ENCODE data around the gene GPR152. TPM values are rescaled to one million over a fixed set of nuclear protein-coding genes. Genes with fewer than 3 reads are reported as not detected.

GPR152 gene
- total RNA-seq, 1 donor from 2014 or later, result not detected

GRCh38 chr11:67401495-67402191 is 50.9 kb downstream of the GPR152 start, which contains the start of gene PPP1CA:
Gene PPP1CA, minus strand, starts transcription at chr11:67401858. Its CDS starts 76 bp downstream, at chr11:67401782.
- DNase-seq (ENCODE audit: extremely low read depth, low read depth, low spot score), result no peak

Other genes with a start within 250 kb of the GPR152 start
- gene GRK2, start 186.3 kb downstream of the GPR152 start, total RNA-seq, result 45.8 and 72.7 TPM in 2 replicates
- gene ANKRD13D, start 163.4 kb downstream of the GPR152 start, total RNA-seq, result 27.9 and 44.2 TPM in 2 replicates
- gene SSH3, start 149.2 kb downstream of the GPR152 start, total RNA-seq, result 16.7 and 19.2 TPM in 2 replicates
- 120 and 151 TPM in 2 replicates for gene POLD4, start 99.2 kb downstream of the GPR152 start, total RNA-seq
- gene CLCF1, start 79.1 kb downstream of the GPR152 start, total RNA-seq, result 6.2 and 6.9 TPM in 2 replicates
- gene RAD9A, start 60.7 kb downstream of the GPR152 start, total RNA-seq, result 7.3 and 8.7 TPM in 2 replicates
- gene PPP1CA, start 50.9 kb downstream of the GPR152 start, total RNA-seq, result 218 and 230 TPM in 2 replicates
- gene TBC1D10C, start 48.6 kb downstream of the GPR152 start, total RNA-seq, result 0.23 TPM in 1 of 2 replicates, not detected in the other
- gene CARNS1, start 37.1 kb downstream of the GPR152 start, total RNA-seq, result 0.10 and 0.18 TPM in 2 replicates
- 39.4 and 39.9 TPM in 2 replicates for gene RPS6KB2, start 24.2 kb downstream of the GPR152 start, total RNA-seq
- gene PTPRCAP, start 15.0 kb downstream of the GPR152 start, total RNA-seq, result 2.2 TPM in 1 of 2 replicates, not detected in the other
- gene CORO1B, start 9.3 kb downstream of the GPR152 start, total RNA-seq, result 143 and 144 TPM in 2 replicates
- gene CABP4, start 2.6 kb upstream of the GPR152 start, total RNA-seq, result 1.3 and 1.7 TPM in 2 replicates
- 32.9 and 88.6 TPM in 2 replicates for gene TMEM134, start 16.5 kb upstream of the GPR152 start, total RNA-seq
- gene AIP, start 30.3 kb upstream of the GPR152 start, total RNA-seq, result 43.2 and 51.9 TPM in 2 replicates
- gene PITPNM1, start 52.6 kb upstream of the GPR152 start, total RNA-seq, result 18.7 and 64.1 TPM in 2 replicates
- 71.9 and 77.3 TPM in 2 replicates for gene CDK2AP2, start 55.4 kb upstream of the GPR152 start, total RNA-seq
- gene CABP2, start 70.7 kb upstream of the GPR152 start, total RNA-seq, result not detected in 2 replicates
- 1,181 and 1,195 TPM in 2 replicates for gene GSTP1, start 131.1 kb upstream of the GPR152 start, total RNA-seq
- 180 and 184 TPM in 2 replicates for gene NDUFV1, start 154.2 kb upstream of the GPR152 start, total RNA-seq
- 7.4 and 10.1 TPM in 2 replicates for gene NUDT8, start 177.2 kb upstream of the GPR152 start, total RNA-seq
- not detected in 2 replicates for gene TBX10, start 187.0 kb upstream of the GPR152 start, total RNA-seq
- not detected in 2 replicates for gene ACY3, start 198.0 kb upstream of the GPR152 start, total RNA-seq
- not detected in 2 replicates for gene ALDH3B2, start 221.9 kb upstream of the GPR152 start, total RNA-seq